ENCODE data around the gene NAA38.
"Not testable (repeated sequence)": the region's sequence is repeated elsewhere in the genome, so short reads cannot be mapped to it uniquely, and the experiment has no call there.

The NAA38 gene

GRCh38 chr17:7881276-7882054 lies 24.1 kb upstream of the NAA38 start:
- DNase-seq, result no peak

DNA sequence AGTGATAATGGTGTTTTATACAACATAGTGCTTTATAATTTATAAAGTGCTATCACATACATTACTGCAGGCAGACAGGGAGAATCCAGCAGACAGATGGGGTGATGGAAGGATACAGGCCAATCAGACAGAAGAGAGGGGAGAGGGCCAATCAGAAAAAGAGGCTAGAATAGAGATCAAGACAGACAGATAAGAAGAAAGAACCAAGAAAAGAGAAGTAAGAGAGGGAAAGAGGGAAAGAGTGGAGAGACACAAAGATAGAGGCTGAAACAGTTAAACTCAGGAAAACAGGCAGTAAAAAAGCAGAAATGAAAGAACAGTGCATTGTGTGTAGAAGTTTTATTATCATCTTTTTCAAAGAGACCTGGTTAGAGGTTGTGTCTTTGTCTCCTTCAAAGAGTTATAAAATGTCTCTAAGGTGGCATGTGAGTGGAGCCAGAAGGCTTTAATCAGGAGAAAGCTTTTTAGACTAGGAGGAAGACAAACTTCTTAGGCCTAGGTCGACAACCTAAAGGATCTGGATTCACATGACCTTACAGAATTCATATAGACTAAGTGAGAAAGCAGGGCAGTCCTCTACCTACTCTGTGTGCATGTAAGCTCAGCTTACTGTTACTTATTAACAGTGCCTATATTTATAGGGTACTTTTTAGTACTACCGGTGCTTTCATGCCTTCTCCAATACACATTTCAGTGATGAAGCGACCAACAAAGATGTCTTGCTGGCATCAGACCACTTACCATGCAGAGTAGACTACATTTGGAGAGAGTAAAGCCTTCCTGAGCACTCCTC lies 22.9 kb upstream of the NAA38 start:
- no peak for DNase-seq

- no peak for DNase-seq
Observed at GRCh38 chr17:7878234-7878633, 20.9 kb upstream of the NAA38 start.

DNA sequence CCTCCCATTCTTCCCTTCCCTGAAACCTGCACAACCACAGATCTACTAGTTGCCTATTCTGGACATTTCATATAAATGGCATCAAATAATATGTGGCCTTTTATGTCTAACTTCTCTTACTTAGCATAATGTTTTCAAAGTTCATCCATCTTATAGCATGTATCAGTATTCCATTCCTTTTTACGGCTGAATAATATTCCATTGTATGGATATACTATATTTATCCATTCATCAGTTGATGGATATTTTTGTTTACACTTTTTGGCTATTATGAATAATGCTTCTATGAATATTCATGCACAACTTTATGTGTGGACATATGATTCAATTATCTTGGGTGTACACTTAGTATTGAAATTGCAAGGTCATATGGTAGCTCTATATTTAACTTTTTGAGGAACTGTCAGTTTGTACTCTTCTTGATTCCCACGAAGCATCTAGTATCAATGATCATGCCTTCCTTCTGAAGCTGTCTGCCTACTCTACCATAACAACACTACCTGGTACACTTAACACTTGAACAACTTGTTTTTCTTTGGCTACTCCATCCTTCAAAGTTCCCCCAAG lies 18.5 kb upstream of the NAA38 start:
- DNase-seq, result no peak

GRCh38 chr17:7873051-7873450 lies 15.7 kb upstream of the NAA38 start:
- DNase-seq, result no peak

- DNase-seq, result no peak
Observed at GRCh38 chr17:7867881-7868329, 10.5 kb upstream of the NAA38 start.

DNA sequence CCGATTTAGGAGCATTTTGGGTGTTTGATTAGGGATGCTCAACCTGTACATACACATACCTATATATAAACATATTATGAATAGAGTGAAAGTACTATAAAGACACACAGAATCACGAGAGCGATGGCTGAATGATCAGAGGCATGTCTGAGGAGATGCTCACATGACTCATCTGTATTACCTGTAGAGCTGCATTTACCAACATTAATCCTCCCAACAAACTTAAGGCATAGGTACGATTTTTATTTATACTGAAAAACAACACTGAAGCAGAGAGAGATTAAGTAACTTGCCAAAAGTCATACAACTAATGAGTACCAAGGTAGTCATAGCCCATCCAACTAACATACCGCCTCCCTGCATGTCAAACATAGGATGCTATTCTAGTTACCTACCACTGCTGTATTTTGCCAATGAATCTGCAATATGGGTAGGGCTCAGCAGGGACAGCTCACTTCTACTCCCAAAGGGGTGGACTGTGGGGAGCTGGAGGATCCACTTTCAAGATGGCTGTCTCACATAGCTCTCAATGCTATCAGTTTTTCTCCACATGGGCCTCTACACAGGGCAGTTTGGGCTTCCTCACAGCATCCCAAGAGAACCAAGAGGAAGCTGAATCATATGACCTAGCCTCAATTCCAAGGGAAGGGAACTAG lies 7.8 kb upstream of the NAA38 start:
- no peak for DNase-seq

DNA sequence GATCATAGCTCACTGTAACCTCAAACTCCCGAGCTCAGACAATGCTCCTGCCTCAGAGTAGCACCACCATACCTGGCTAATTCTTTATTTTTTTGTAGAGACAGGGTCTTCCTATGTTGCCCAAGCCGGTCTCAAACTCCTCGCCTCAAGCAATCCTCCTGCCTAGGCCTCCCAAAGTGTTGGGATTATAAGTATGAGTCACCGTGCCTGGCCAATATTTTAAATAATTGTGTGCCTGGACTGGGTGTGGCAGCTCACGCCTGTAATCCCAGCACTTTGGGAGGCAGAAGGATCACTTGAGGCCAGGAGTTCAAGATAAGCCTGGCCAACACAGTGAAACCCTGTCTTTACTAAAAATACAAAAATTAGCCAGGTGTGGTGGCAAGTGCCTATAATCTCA lies 7.0 kb upstream of the NAA38 start:
- not testable (repeated sequence) for DNase-seq

DNA sequence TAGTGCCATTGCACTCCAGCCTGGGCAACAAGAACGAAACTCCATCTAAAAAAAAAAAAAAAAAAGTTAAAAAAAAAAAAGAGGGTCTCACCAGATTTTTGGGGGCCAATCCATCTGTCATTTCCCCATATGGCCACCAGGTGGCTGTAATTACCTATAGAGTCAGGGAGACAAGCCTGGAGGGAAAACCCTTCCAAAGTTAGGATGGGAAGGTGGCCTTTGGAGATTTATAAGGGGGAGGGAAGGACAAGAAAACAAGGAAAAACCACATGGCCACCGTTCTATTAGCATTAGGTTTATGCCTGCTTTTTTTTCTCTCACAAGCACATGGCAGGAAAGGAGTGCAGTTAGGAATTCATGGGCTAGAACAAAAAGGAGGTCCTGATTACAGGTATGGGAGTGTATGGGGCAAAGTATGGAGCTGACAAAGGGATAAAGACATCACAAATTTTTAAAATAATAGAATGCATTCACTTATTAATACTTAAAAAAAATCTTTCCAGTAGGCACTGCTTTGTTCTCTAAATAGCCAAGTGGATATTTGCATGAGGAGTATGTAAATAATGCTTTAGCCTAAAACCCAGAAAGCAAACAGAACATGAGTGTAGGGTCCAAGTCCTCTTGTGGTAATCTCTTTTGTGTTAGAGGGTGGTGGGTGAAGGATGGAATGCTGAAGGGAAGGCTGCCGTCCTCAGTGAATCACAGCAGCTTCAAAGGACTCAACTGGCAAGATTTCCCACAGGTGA lies 5.5 kb upstream of the NAA38 start:
- DNase-seq, result peak; percentile 59

DNA sequence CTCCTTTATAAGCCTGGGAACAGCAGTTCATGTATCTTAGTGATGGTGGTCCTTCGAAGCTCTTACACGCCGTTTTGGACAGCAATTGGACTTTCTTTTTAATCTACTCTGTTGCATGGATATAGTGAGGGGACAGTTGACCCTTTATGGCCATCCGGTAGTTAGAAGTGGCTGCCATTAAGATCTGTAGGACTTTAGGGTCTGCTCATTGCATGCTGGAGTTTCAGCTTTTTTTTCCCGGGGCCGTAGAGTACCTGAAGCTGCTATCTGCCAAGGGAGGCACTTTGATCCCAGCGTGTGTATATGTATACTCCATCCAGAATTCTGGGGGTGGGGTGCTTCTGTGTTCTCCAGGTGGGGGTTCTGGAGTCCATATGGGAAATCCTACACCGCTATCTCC lies 1.7 kb upstream of the NAA38 start:
- DNase-seq, result no peak

GRCh38 chr17:7858522-7858810 lies 1.1 kb upstream of the NAA38 start:
- peak; percentile 65 for DNase-seq

DNA sequence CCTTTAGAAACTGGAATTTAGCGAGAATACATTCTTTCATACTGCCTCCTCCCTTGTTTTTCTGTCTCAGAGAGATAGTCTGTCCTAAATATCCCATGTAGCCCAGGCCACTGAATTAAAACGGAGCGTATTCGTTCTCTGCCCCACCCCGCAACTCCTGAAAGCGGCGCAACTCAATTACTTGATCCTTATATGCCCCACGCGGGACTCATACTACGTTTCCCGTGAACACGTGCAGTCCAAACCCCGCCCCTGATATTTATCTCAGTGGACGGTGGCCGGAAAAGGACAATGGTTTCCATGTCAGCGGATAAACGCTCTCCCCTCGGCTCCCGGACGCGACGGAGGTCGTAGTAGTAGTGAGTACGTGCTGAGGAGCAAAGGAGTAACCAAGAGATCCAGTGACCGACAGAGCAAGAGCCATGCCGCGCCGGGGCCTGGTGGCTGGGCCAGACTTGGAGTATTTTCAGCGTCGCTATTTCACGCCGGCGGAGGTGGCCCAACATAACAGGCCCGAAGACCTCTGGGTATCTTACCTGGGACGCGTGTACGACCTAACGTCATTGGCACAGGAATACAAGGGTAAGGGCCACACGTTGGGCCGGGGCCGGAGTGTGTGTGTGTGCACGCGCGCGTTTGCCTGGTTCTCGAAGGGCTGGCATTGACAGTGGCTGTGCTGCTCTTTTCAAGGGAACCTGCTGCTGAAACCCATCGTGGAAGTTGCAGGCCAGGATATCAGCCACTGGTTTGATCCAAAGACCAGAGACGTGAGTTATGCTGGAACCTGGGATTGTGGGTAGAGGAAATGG lies 558 bp upstream of the NAA38 start, which contains the start of gene CYB5D1:
CYB5D1 (plus strand) TSS at position 291 of the 809 bp plus-strand sequence; CDS start at position 423, 132 bp downstream.
- peak; percentile 94 for DNase-seq

DNA sequence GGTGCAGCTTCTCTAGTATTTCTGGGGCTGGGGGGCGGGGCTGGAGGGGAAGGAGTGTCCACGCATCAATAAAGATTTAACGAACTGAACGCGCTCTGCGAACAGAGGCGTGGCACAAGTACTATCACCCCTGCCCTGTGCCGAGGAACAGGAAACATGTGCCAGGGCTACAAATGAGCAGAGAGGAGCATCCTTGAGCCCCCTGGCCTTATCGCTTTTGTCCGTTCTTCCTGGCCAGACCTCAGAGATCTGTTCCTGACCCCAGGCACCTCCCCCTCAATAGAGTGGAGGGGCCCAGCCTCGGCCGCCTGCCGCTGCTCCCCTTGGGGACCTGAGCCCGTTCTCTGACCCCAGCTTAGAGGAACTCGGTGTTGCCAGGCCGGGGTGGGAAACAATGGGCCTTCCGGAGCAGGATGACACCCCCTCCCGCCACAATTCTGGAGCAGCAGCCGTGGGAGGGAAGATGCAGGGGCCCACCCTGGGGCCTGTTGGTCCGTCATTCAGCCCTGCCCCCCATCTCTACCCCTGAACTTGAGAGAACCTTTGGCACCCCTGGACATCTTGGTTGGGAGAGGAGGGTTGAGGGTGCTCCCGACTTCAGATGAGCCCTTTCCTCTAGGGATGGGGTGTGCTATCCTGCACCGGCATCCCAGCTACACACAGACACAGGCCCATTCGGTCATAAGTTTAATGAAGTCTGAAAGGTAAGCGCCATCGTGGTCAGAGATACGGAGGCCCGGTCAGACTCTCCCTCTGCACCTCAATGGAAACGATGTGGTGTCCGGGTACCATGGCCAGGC lies 1.1 kb downstream of the NAA38 start:
- peak; percentile 38 for DNase-seq

DNA sequence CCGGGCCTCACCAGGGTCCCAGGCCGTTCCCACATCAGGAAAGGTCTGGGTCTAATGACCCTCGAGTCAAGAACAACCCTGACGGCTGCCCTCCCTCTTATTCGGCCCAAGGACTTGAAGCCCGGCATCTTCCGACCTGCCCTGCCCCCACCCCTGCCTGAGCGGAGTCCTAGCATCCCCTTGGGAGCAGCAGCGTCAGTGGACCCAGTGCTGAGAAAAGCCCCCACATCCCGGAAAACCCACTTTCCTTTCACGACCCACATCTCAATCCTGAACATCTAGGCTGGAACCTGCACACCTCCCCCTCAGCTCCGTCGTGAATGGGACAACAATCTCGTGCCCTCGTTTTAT lies 1.7 kb downstream of the NAA38 start:
- no peak for DNase-seq

DNA sequence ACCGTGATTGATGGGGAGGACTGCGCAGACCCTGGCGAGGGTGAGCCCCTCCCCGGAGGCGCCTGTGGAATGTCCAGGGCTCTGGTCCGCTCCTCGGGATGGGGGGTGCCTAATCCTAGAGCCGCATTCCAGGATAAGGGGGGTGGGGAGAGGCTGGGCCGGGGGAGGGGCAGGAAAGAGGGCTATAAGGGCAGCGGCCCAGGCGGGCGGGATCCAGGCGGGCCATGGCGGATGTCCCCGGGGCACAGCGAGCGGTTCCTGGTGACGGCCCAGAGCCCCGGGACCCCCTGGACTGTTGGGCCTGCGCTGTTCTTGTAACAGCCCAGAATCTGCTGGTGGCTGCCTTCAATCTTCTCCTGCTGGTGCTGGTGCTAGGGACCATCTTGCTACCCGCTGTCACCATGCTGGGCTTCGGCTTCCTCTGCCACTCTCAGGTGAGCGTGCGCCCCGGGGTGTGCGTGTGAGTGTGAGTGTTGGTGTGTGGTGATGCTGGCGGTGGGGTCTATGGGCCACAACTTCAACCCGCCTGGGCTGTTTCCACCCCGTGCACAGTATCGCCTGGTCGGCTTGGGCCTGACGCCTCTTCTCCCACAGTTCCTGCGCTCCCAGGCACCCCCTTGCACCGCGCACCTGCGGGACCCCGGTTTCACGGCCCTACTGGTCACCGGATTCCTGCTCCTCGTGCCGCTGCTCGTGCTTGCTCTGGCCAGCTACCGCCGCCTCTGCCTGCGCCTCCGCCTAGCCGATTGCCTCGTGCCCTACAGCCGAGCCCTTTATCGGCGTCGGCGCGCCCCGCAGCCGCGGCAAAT lies 2.3 kb downstream of the NAA38 start, which contains the start of gene TMEM88:
TMEM88 (plus strand) TSS at position 216 of the 809 bp plus-strand sequence; CDS start at position 225, 9 bp downstream.
- no peak for DNase-seq

GRCh38 chr17:7854078-7854777 lies 3.1 kb downstream of the NAA38 start:
- no peak for DNase-seq

DNA sequence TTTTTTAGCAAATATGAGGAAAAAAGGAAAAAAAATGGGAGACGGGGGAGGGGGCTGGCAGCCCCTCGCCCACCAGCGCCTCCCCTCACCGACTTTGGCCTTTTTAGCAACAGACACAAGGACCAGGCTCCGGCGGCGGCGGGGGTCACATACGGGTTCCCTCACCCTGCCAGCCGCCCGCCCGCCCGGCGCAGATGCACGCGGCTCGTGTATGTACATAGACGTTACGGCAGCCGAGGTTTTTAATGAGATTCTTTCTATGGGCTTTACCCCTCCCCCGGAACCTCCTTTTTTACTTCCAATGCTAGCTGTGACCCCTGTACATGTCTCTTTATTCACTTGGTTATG lies 3.7 kb downstream of the NAA38 start:
- no peak for DNase-seq

DNA sequence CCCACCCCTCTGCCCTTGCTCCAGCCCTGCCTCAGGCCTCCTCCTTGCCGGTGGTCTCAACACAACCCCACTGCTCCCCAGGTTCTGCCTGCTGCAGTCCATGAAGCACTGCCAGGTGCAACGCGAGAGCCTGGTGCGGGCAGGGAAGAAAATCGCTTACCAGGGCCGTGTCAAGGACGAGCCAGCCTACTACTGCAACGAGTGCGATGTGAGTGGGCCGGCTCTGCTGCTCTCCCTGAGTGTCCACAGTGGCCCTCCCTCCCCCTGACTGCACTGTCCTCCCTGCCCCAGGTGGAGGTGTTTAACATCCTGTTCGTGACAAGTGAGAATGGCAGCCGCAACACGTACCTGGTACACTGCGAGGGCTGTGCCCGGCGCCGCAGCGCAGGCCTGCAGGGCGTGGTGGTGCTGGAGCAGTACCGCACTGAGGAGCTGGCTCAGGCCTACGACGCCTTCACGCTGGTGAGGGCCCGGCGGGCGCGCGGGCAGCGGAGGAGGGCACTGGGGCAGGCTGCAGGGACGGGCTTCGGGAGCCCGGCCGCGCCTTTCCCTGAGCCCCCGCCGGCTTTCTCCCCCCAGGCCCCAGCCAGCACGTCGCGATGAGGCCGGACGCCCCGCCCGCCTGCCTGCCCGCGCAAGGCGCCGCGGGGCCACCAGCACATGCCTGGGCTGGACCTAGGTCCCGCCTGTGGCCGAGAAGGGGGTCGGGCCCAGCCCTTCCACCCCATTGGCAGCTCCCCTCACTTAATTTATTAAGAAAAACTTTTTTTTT lies 4.3 kb downstream of the NAA38 start:
- DNase-seq, result no peak

- no peak for DNase-seq
Observed at GRCh38 chr17:7852262-7852670, 5.1 kb downstream of the NAA38 start.
